K562 (cell line): ENCODE data around the gene HNRNPA2B1. TPM values are rescaled to one million over a fixed set of nuclear protein-coding genes. Genes with fewer than 3 reads are reported as not detected.
A peak's percentile ranks its signal among the peaks of the same experiment; 100 is the strongest.

Experiments
- JUND ChIP-seq, 2 experiments: IDR thresholded peaks; 2 replicates in 1 of 2; 3 replicates in 1 of 2; pipeline ENCODE4 v1.6.1; 2011; ENCODE audit warnings: borderline replicate concordance in 2 of 2, low read depth in 2 of 2, low read length in 2 of 2, improper control_type of control experiment in 1 of 2, missing biosample characterization in 1 of 2, missing genetic modification characterization in 1 of 2, missing genetic modification reagents in 1 of 2
- polyA plus RNA-seq, 8 experiments: library from polyadenylated mRNA; depleted of rRNA in 4 of 8; stranded (reverse) in 5 of 8; unstranded in 3 of 8; fragments of >200 nt; fragmentation: Nextera tagmentation in 2 of 8; fragmentation: Illumina TruSeq in 1 of 8; extraction: Ambion mirVana in 2 of 8; extraction: Trizol in 1 of 8; gene quantifications; 2 replicates each; pipeline versions ENCODE4 v1.2.1 to v1.2.3, GENCODE V29; 2011 to 2014; ENCODE audit warnings: inconsistent platforms in 1 of 8, missing spikeins in 1 of 8
- total RNA-seq, 7 experiments: library from RNA; depleted of rRNA in 6 of 7; stranded (reverse); fragments of >200 nt in 6 of 7; fragmentation: Illumina TruSeq in 2 of 7; extraction: Trizol in 2 of 7; gene quantifications; 2 replicates each; pipeline versions ENCODE4 v1.2.1 to v1.2.3, GENCODE V29; 2011 to 2021; ENCODE audit warnings: low replicate concordance in 1 of 7
- TF ChIP-seq, protein P1 (sequence below): sonication (generic); formaldehyde crosslinking; IDR thresholded peaks from 2 replicates; pipeline ENCODE4 v1.8.1; 2023; ENCODE audit warnings: missing genetic modification reagents, mild to moderate bottlenecking, borderline replicate concordance
- TF ChIP-seq, protein P2 (sequence below): fragments of 250-450 bp; sonication (Bioruptor Pico); IDR thresholded peaks from 2 replicates; pipeline ENCODE4 v1.5.0; 2020; ENCODE audit warnings: mild to moderate bottlenecking

Gene HNRNPA2B1
- total and polyA plus RNA-seq, 9 of the 15 experiments (the other 6 are each of a cell fraction or from before 2014, with no cell fraction given): 630 to 1,989 (median 865) TPM

DNA sequence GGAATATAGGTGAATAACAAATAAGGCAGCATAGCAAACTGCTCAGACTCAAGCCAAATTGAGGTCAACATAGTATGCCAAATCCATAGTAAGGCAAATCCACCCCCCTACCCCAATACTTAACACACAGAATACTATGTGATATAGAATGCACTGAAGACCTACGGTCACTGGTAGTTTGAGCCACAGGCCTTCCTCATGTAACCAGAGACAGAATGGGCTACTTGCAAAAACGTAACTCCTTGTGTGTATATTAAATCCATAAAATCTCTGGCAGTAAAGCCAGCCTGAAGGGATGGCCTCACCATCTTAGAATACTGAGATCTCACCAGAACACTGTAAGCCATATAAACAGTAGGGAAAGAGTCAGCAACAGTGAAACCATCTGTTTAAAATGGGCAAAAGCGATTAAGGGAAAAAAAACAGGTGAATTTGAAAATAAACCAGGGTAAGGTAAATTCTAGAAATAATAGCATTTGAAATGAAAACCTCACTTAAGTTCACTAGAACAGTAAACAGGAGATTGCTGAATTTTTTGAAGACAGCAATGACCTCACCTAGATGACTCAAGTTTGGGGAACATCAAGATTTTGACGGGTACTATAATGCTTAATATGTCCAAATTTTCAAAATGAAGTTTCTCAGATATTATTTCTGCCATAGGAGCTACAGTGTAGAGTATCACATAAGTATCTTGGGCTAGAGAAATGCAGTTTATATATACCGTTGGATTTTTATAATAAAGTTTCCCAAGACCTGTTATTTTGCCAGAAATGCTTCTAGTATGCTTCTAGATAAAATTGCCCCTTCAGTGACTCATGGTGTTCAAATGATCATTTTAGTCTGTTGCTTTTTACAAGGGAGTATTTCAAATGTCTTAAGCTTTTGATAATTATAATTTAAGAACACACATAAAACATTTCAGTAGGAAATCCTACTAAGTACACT, 13.9 kb downstream of the HNRNPA2B1 start (continued):
- TF ChIP-seq, protein P1, sequence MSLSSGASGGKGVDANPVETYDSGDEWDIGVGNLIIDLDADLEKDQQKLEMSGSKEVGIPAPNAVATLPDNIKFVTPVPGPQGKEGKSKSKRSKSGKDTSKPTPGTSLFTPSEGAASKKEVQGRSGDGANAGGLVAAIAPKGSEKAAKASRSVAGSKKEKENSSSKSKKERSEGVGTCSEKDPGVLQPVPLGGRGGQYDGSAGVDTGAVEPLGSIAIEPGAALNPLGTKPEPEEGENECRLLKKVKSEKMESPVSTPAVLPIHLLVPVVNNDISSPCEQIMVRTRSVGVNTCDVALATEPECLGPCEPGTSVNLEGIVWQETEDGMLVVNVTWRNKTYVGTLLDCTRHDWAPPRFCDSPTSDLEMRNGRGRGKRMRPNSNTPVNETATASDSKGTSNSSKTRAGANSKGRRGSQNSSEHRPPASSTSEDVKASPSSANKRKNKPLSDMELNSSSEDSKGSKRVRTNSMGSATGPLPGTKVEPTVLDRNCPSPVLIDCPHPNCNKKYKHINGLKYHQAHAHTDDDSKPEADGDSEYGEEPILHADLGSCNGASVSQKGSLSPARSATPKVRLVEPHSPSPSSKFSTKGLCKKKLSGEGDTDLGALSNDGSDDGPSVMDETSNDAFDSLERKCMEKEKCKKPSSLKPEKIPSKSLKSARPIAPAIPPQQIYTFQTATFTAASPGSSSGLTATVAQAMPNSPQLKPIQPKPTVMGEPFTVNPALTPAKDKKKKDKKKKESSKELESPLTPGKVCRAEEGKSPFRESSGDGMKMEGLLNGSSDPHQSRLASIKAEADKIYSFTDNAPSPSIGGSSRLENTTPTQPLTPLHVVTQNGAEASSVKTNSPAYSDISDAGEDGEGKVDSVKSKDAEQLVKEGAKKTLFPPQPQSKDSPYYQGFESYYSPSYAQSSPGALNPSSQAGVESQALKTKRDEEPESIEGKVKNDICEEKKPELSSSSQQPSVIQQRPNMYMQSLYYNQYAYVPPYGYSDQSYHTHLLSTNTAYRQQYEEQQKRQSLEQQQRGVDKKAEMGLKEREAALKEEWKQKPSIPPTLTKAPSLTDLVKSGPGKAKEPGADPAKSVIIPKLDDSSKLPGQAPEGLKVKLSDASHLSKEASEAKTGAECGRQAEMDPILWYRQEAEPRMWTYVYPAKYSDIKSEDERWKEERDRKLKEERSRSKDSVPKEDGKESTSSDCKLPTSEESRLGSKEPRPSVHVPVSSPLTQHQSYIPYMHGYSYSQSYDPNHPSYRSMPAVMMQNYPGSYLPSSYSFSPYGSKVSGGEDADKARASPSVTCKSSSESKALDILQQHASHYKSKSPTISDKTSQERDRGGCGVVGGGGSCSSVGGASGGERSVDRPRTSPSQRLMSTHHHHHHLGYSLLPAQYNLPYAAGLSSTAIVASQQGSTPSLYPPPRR: no peak
- TF ChIP-seq JUND (IDR thresholded peaks at IDR 0.05; ENCODE audit: borderline replicate concordance, low read depth, low read length) (0 out of 2 replicates have a peak, but pooled peaks have one; percentile 48), JUND (tag; IDR thresholded peaks at IDR 0.05; ENCODE audit: borderline replicate concordance, low read depth, low read length) (peak; percentile 74; the same call in 2 of the 3 replicates)
- TF ChIP-seq, protein P2, sequence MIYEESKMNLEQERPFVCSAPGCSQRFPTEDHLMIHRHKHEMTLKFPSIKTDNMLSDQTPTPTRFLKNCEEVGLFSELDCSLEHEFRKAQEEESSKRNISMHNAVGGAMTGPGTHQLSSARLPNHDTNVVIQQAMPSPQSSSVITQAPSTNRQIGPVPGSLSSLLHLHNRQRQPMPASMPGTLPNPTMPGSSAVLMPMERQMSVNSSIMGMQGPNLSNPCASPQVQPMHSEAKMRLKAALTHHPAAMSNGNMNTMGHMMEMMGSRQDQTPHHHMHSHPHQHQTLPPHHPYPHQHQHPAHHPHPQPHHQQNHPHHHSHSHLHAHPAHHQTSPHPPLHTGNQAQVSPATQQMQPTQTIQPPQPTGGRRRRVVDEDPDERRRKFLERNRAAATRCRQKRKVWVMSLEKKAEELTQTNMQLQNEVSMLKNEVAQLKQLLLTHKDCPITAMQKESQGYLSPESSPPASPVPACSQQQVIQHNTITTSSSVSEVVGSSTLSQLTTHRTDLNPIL (CRISPR knock-in tag): peak; percentile 9; the same call in 1 of the 2 replicates
